HG02943 (cell line): ENCODE results near the gene BRAF.
"Not testable (repeated sequence)": the region's sequence is repeated elsewhere in the genome, so short reads cannot be mapped to it uniquely, and the experiment has no call there.

Experiments used
- ATAC-seq: cut with Tn5 transposase; IDR thresholded peaks from one replicate; pipeline ENCODE4 v1.9.1; 2021; ENCODE audit warnings: mild to moderate bottlenecking, low read depth, moderate library complexity; ENCODE audit not compliant: unreplicated experiment

The BRAF gene

GRCh38 chr7:140778568-140778967 lies 146.2 kb downstream of the BRAF start:
- ATAC-seq, result no peak

GRCh38 chr7:140774371-140774770 lies 150.4 kb downstream of the BRAF start:
- ATAC-seq, result no peak

DNA sequence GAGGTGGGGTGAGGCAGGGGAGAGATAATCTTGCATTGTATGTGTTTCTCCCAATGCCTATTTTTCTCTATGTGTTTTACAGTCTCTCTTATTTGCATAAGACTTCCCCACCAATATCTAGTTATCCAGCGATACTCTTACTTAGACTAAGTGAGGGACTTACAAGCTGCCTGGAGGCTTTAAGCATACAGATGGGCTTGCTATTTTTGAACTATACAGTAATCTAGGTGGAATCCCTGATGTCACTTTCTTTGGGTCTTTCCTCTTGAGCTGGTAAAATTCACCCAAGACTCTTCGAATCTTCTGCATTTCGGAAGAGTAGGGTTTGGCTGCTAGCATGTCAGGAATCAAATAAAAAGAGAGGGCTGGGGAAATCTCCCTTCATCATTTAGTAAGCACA lies 151.6 kb downstream of the BRAF start:
- ATAC-seq, result no peak

- no peak for ATAC-seq
These were observed 152.9 kb downstream of the BRAF start for GRCh38 chr7:140771826-140772225.

DNA sequence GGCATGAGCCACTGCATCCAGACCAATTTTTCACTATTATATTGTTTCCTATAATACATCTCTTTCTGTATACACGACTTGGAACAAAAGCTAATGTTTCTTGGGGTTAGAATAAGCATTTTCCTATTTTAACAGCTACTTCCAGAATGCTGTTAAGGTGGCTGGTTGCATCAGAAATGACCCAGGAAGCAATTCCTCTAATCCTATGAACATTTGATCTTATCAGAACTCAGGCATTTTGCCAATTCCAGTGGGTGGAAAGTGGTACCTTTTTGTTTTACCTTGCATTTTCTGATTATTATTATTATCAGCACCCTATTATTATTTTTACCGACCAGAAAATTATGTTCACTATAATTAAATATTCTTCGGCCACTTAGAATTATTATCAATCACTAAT lies 154.9 kb downstream of the BRAF start:
- ATAC-seq, result no peak

DNA sequence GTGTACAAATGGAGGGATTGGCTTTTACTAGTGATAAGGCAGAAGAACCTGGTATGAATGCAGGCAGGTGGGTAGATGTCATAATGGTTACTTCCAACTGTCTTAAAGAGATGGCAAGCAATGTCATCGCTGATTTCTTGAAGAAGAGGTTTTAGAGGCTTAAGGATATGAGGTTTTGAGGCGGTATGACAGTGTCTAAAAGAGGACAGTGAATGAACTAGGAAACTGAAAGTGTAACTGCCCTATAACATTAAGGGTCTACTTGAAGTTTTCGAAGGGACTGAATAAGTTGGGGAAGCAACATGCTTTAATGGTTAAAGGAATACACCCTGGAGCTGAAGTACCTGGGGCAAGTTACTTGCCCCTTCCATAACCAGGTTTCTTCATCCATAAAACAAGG lies 157.3 kb downstream of the BRAF start:
- ATAC-seq, result no peak

GRCh38 chr7:140765441-140765840 lies 159.3 kb downstream of the BRAF start:
- not testable (repeated sequence) for ATAC-seq

DNA sequence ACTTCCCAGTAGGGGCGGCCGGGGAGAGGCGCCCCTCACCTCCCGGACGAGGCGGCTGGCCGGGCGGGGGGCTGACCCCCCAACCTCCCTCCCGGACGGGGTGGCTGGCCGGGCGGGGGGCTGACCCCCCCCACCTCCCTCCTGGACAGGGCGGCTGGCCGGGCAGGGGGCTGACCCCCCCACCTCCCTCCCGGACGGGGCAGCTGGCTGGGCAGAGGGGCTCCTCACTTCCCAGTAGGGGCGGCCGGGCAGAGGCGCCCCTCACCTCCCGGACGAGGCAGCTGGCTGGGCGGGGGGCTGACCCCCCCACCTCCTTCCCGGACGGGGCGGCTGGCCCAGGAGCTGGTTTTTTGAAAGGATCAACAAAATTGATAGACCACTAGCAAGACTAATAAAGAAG lies 161.6 kb downstream of the BRAF start:
- not testable (repeated sequence) for ATAC-seq

- not testable (repeated sequence) for ATAC-seq
These were observed 163.4 kb downstream of the BRAF start for GRCh38 chr7:140761375-140761774.

DNA sequence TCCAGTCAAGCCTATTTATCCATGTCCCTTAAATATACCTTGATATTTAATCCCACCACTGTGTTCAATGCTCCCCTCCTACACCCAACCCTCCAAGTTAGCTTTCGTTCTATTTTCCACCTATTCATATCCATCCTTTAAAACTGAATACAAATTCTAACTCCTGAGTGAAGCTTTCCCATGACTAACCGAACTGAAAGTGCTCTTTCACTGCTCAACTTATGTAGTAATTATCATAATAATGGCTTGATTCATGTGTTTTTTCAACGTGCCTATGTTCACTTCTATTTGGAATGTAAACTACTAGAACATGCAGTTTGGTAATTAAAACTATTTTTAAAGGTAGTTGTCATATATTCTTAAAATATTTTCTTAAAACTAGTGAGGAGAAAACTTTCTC lies 170.2 kb downstream of the BRAF start:
- ATAC-seq, result no peak

DNA sequence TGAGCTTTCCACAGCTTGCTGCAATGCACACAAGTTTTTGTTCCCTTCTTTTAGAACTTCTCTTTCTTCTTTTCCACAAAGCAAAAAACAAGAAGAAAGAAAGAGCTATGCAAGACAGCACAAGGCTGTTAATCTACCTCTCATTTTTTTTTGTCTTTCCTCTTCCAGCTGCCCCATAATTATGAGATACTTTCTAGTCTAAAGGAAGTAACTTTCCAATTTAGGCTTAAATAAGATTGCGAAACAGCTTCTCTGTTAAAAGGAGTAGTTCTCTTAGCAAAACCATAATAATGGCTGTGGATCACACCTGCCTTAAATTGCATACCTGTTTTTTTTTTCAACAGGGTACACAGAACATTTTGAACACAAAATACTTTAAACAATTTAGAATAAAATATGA lies 172.2 kb downstream of the BRAF start:
- ATAC-seq, result no peak

DNA sequence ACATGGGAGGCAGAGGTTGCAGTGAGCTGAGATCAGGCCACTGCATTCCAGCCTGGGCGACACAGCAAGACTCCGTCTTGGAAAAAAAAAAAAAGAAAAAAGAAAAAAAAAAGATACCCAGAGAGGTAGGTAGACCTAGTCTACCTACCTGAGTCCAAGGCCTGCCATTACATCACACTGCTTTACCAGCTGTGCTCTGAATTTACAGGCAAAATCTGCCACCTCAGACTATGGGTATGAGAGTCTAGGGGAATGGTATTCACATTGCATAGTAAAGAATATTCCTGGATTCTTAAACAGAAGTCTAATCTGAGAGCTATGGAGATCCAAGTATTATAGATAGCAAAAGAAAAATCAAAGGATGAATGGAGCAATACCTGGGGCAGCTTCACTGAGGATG lies 178.0 kb downstream of the BRAF start:
- ATAC-seq, result no peak

GRCh38 chr7:140745266-140746058 lies 179.3 kb downstream of the BRAF start:
- ATAC-seq, result no peak

DNA sequence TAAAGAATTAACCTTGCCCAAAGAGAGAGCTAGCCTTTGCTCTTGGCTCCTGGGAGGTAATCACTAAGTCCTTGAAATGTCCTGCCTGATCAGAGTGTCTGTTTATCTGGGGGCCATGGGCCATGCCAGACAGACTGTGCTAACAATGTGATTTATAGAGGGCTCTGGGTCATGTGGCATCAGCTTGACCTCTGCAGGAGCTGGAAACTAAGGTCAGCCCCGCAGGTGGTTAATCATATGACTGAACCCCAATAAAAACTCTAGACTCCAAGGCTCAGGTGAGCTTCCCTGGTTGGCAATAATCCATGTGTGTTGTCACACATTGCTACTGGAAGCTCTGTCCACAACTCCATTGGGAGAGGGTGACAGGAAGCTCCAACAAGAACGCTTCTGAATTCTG lies 180.7 kb downstream of the BRAF start:
- ATAC-seq, result no peak

GRCh38 chr7:140743255-140743654 lies 181.5 kb downstream of the BRAF start:
- ATAC-seq, result not testable (repeated sequence)

DNA sequence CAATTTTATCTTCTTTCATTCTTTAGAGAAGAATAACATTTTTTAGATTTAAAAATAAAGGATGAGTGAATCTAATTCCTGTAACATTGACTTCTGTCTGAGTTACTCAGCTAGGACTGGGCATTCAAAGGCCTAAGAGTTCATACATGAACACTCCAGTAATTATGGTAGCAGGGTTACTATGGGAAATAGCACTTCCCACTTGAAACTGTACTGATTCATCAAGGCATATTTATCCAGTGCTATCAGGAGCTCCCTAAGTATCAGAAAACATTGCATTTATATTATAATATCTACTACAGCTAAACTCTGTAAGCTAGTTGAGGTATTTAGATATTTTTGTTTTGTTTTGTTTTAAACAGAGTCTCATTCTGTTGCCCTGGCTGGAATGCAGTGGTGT lies 186.4 kb downstream of the BRAF start:
- ATAC-seq, result no peak

- no peak for ATAC-seq
These were observed 190.0 kb downstream of the BRAF start for GRCh38 chr7:140734729-140735128.

DNA sequence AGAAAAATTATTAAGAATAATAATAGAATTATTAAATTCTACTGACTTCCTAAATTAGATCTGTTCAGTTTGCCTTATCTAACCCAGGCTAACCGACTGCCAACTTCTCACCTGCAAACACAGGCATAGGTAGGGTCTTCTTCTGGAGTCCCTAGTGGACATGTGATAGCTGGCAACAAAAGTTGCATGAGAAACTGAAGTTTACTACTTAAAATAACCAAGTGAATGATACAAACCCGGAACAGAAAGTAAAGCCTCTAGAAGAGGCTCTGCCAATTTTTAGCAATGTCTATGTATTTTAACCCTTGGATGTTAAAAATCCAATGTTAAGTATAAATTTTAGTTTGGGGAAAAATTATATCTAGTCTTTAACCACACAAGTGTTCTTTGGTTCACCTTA lies 190.6 kb downstream of the BRAF start:
- no peak for ATAC-seq

DNA sequence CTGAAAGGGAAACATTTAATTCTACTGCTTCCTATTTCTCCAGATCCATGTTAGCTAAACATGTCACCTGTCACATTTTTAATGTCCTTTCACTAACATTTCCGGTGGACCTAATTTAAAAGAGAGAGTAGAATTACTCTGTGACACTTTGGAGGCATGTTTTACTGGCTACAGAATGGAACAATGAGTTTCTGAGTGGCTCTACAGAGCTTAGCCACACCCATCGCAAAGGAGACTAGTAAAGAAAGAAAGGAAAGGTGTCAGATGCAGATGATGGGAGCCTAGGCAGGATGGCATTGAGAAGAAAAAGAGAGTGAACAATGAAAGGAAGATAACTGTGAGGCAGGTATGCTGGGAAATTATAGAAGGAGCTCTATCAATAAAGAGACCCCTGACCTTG lies 192.3 kb downstream of the BRAF start:
- ATAC-seq, result no peak

DNA sequence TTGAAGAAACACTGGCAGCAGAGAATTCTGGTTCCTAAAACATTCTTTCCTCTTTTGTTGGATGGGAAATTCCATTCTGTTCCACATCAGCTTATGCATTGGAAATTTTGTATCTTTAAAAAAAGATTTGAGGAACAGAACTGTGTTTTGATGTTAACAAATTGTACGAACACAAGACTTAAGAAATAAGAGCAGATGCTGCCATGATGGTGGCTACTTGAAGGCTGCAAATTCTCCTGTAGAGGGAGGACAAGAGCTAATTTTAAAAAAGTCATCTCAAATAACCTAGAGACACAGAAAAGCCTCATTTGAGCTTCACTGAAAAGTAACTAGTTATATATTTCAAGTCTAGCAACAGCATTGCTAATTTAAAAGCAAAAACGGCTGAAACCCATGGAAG lies 198.4 kb downstream of the BRAF start:
- ATAC-seq, result no peak

DNA sequence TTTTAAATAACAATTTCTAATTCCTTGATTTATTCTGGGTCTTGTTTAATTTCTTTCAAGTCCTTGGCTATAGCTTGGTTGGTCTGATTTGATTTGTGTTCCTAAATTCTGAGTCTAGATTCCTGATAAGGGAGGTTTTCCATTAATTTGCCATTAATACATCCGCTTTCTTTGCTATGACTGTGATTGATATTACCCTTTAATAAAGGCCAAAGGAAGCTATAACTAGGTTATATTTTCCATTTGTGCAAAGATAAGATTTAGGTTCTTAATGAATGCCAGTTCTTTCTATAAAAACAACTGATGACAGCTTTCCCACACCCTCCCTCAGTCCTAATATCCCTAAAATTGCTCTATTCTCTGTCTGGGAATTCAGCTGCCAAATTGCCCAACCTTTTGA lies 200.0 kb downstream of the BRAF start:
- no peak for ATAC-seq

DNA sequence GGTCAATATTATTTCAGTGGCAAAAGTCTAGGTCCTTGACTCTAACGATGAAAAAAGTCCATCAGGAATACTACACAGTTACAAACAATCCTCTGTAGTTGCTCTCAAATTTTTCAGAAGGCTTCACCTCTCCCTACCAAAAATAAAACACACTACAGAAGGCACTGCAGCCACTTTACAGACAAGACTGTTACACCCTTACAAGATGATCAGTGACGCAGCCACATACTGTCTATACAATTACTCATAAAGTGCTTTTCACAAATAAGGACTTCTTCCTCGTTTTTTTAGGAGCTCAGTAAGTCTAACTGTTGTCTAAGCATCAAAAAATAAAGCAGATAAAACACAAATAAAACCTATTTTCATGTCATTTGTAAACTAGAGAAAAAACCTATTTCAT lies 201.2 kb downstream of the BRAF start:
- no peak for ATAC-seq

- no peak for ATAC-seq
These were observed 201.7 kb downstream of the BRAF start for GRCh38 chr7:140723006-140723405.
